Measurements from ENCODE around the gene CYP26C1. TPM values are rescaled to one million over a fixed set of nuclear protein-coding genes. Genes with fewer than 3 reads are reported as not detected.

CYP26C1 gene
- total RNA-seq, 2 experiments from 2014 or later: 0.15 to 0.19 TPM

DNA sequence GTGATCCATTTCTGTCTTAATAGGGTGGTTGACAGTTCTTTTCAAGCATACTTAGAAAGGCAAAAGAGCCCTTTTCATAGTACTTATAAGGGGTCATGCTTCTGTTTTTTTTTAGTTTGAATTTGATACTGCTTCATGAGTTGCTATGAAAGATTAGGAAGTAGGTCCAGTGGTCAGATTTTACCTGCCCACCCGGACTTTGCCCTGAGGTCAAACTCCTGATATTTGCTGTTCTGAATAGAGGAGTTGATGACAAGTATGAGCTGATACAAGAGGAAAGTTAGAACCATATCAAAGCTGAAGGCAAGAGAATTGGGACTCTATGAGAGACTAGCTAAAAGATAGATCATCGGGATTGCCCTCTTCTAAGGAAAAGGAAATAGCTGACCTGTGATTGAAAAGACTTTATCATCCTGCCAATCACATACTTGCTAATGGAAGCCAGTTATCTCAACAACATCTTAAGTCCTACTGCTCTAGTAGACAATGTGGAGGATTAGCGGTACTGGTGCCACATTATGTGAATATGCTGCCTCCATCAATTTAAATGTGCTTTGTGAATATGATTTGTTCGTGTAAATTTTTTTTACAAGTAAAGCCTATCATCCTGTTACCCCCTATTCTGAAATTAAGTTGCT is 37.5 kb upstream of the CYP26C1 start:
- DNase-seq (ENCODE audit: low spot score): no peak
- ChIA-PET CTCF (ENCODE audit: unreplicated experiment) (no interaction called here), POLR2A (no interaction called here)
- intact Hi-C loops (cut with micrococcal nuclease; ENCODE audit: unreplicated experiment): no loop called here
- Histone ChIP-seq H3K36me3 (ENCODE audit: insufficient read depth, low read length) (no peaks in the 10 kb centered on the region), H4K20me1 (ENCODE audit: insufficient read depth, low read length) (no peaks in the 10 kb centered on the region), H3K9me2 (ENCODE audit: insufficient read depth, low read length) (no peaks in the 10 kb centered on the region), H3K9me3 (ENCODE audit: low read length) (no peaks in the 10 kb centered on the region), H2AFZ (ENCODE audit: low read length) (no peak overlapping the region), H3K4me1 (ENCODE audit: insufficient read depth, low read length, poor library complexity, severe bottlenecking) (no peaks in the 10 kb centered on the region), H3K4me2 (ENCODE audit: low read length) (no peak overlapping the region), H3K79me2 (ENCODE audit: insufficient read depth, low read depth, low read length) (no peaks in the 10 kb centered on the region), H3K27ac (ENCODE audit: low read depth, low read length, poor library complexity, severe bottlenecking) (no peak overlapping the region), H3K4me3 (ENCODE audit: low read depth, low read length, poor library complexity, severe bottlenecking) (no peak overlapping the region)
- TF ChIP-seq, protein P1, sequence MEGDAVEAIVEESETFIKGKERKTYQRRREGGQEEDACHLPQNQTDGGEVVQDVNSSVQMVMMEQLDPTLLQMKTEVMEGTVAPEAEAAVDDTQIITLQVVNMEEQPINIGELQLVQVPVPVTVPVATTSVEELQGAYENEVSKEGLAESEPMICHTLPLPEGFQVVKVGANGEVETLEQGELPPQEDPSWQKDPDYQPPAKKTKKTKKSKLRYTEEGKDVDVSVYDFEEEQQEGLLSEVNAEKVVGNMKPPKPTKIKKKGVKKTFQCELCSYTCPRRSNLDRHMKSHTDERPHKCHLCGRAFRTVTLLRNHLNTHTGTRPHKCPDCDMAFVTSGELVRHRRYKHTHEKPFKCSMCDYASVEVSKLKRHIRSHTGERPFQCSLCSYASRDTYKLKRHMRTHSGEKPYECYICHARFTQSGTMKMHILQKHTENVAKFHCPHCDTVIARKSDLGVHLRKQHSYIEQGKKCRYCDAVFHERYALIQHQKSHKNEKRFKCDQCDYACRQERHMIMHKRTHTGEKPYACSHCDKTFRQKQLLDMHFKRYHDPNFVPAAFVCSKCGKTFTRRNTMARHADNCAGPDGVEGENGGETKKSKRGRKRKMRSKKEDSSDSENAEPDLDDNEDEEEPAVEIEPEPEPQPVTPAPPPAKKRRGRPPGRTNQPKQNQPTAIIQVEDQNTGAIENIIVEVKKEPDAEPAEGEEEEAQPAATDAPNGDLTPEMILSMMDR (conservative IDR thresholded peaks at IDR 0.05; ENCODE audit: low read length): no peak
- no peak for TF ChIP-seq EZH2phosphoT487 (IDR thresholded peaks at IDR 0.05; ENCODE audit: borderline replicate concordance, low read depth, low read length)
- no TSS peak for BruUV-seq (replicated peaks)

DNA sequence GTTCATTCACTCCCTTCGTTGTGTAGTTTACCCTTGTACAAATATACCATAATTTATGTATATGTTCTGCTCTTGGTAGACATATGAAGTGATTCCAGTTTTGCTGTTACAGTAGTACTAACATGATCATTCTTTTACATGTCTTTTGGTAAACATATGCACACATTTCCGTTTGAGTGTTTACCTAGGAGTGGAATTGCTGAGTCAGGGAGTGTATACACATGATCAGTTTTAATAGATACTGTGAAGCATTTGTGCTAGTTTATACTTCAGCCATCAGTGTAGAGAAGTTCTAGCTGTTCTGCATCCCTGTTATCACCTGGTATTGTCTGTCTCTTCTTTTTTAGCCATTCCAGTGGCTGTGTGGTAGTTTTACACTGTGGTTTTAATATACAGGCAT is 34.5 kb upstream of the CYP26C1 start:
- no peak overlapping the region for H3K4me3 ChIP-seq (ENCODE audit: low read depth, low read length, poor library complexity, severe bottlenecking)
- CTCF ChIA-PET (ENCODE audit: unreplicated experiment): no interaction called here

DNA sequence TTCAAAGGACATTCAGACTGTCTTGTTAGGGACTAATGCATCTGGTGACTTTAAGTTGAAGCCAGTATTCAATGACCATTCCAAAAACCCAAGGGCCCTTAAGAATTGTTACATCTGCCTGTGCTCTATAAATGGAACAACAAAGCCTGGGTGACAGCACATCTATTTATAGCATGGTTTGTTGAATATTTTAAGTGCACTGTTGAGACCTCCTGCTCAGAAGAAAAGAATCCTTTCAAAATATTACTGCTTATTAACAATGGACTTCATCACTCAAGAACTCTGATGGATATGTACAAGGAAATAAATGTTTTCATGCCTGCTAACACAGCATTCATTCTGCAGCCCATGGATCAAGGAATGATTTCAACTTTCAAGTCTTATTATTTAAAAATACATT is 33.1 kb upstream of the CYP26C1 start:
- no TSS peak for BruUV-seq (replicated peaks)
- Histone ChIP-seq H3K4me2 (ENCODE audit: low read length) (no peak overlapping the region), H3K9me3 (ENCODE audit: low read length) (no peaks in the 10 kb centered on the region), H3K36me3 (ENCODE audit: insufficient read depth, low read length) (no peaks in the 10 kb centered on the region), H3K27ac (ENCODE audit: low read depth, low read length, poor library complexity, severe bottlenecking) (no peak overlapping the region), H3K9me2 (ENCODE audit: insufficient read depth, low read length) (no peaks in the 10 kb centered on the region), H2AFZ (ENCODE audit: low read length) (no peak overlapping the region), H3K4me1 (ENCODE audit: insufficient read depth, low read length, poor library complexity, severe bottlenecking) (no peaks in the 10 kb centered on the region), H3K79me2 (ENCODE audit: insufficient read depth, low read depth, low read length) (no peaks in the 10 kb centered on the region), H4K20me1 (ENCODE audit: insufficient read depth, low read length) (no peaks in the 10 kb centered on the region), H3K4me3 (ENCODE audit: low read depth, low read length, poor library complexity, severe bottlenecking) (no peak overlapping the region)
- TF ChIP-seq, protein P1 (conservative IDR thresholded peaks at IDR 0.05; ENCODE audit: low read length): no peak
- ChIA-PET CTCF (ENCODE audit: unreplicated experiment) (no interaction called here), POLR2A (no interaction called here)
- intact Hi-C loops (cut with micrococcal nuclease; ENCODE audit: unreplicated experiment): no loop called here
- DNase-seq (ENCODE audit: low spot score): no peak

More for the DNA sequence above, 34.5 kb upstream of the CYP26C1 start:
- Histone ChIP-seq H3K9me3 (ENCODE audit: low read length) (no peaks in the 10 kb centered on the region), H3K4me2 (ENCODE audit: low read length) (no peak overlapping the region), H3K9me2 (ENCODE audit: insufficient read depth, low read length) (no peaks in the 10 kb centered on the region), H4K20me1 (ENCODE audit: insufficient read depth, low read length) (no peaks in the 10 kb centered on the region), H3K4me1 (ENCODE audit: insufficient read depth, low read length, poor library complexity, severe bottlenecking) (no peaks in the 10 kb centered on the region), H2AFZ (ENCODE audit: low read length) (no peak overlapping the region), H3K36me3 (ENCODE audit: insufficient read depth, low read length) (no peaks in the 10 kb centered on the region), H3K79me2 (ENCODE audit: insufficient read depth, low read depth, low read length) (no peaks in the 10 kb centered on the region), H3K27ac (ENCODE audit: low read depth, low read length, poor library complexity, severe bottlenecking) (no peak overlapping the region)
- POLR2A ChIA-PET: no interaction called here
- DNase-seq (ENCODE audit: low spot score): no peak
- no TSS peak for BruUV-seq (replicated peaks)
- intact Hi-C loops (cut with micrococcal nuclease; ENCODE audit: unreplicated experiment): no loop called here
- TF ChIP-seq, protein P1 (conservative IDR thresholded peaks at IDR 0.05; ENCODE audit: low read length): no peak
- TF ChIP-seq EZH2phosphoT487 (IDR thresholded peaks at IDR 0.05; ENCODE audit: borderline replicate concordance, low read depth, low read length): no peak

Data from OCI-LY7 (cell line).